ENCODE results near the gene MIB2. TPM values are rescaled to one million over a fixed set of nuclear protein-coding genes. Genes with fewer than 3 reads are reported as not detected.

Gene MIB2
- total and polyA plus RNA-seq, 2 of the 4 experiments (the other 2 are of a cell fraction), result 17.2 to 47.8 TPM

DNA sequence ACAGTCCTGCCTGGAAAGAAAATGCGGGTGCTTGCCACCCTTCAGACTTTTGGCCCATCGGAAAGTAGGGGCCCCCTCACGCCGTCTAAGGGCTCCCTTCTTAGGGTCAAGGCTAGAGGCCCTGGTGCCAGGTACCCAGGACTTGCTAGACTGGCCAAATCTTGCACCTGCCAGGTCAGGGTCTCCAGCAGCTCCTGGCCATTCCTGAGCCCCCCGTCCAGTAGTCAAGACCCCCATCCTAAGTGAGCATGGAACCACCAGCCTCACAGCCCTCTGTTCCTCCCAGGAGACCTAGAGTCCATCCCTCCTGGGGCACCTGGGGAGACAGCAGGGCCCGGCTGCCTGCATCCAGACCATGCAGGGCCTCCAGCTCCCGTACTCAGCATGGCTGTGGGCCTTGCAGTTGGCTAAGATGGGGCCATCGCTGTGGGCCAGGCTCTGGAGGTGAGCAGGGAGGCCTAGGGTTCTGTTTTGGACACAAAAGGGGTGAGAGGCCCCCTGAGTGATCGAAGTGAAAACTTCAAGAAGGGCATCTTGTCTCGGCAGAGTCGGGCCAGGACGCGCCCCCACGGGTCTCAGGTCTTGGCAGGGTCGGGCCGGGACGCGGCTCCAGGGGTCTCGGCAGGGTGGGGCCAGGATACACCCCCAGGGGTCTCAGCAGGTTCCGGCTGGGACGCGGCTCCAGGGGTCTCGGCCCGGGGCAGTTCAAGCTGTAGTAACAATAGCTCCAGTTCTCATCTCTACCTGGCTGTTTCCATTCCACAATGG is 21.3 kb upstream of the MIB2 start:
- H3K18ac ChIP-seq (ENCODE audit: low read depth, low read length), result no peak overlapping the region
- H2AK9ac ChIP-seq (replicated peaks; ENCODE audit: low read depth, low read length, poor library complexity), result no peak overlapping the region
- H3K4me1 ChIP-seq (ENCODE audit: control insufficient read depth, insufficient read depth, low read length), result peaks cover 4% of the 10 kb centered on the region; the same call in 1 of the 2 replicates
- no peaks in the 10 kb centered on the region for H3K79me1 ChIP-seq (ENCODE audit: low read depth in 1 of 2, low read length in 2 of 2)
- DNase-seq, result no peak
- 75% methylated on average over 3 of the region's 24 CpGs; no CpG with 5 or more reads in 1 of the 2 experiments for WGBS, 2 experiments (ENCODE audit: extremely low coverage in 2 of 2, insufficient read length in 1 of 2)
- H3K9me3 ChIP-seq (ENCODE audit: control insufficient read depth, insufficient read depth, low read length), result no peaks in the 10 kb centered on the region
- H3K14ac ChIP-seq (replicated peaks; ENCODE audit: low read depth, low read length), result no peak overlapping the region
- in situ Hi-C loops (cut with MboI; ENCODE audit: low sequenced_read_pairs) (no loop called here), dilution Hi-C loops (cut with HindIII; ENCODE audit: low sequenced_read_pairs, unreplicated experiment) (no loop called here), intact Hi-C loops (cut with micrococcal nuclease) (no loop called here)
- no peak for ATAC-seq (ENCODE audit: low read depth)
- ChIA-PET POLR2A (ENCODE audit: unreplicated experiment) (no interaction called here), CTCF (no interaction called here)
- H3K9me1 ChIP-seq (ENCODE audit: insufficient read depth, low read length), result no peaks in the 10 kb centered on the region
- no peak overlapping the region for H4K8ac ChIP-seq (ENCODE audit: low read depth in 2 of 2, low read length in 2 of 2)
- no peak overlapping the region for H2BK5ac ChIP-seq (ENCODE audit: low read depth, low read length, poor library complexity, severe bottlenecking)
- no peak overlapping the region for H2BK120ac ChIP-seq (ENCODE audit: low read depth, low read length)
- no peak overlapping the region for H2BK15ac ChIP-seq (ENCODE audit: low read depth, low read length)
- no peak overlapping the region for H3K4ac ChIP-seq (ENCODE audit: low read depth, low read length)
- no peak overlapping the region for H4K5ac ChIP-seq (ENCODE audit: low read depth, low read length)
- H3K27me3 ChIP-seq (ENCODE audit: control insufficient read depth, insufficient read depth, low read length), result peaks cover 21% of the 10 kb centered on the region
- H3K23ac ChIP-seq (ENCODE audit: low read depth, low read length), result no peak overlapping the region
- H3K9ac ChIP-seq (ENCODE audit: low read depth, low read length), result no peak overlapping the region
- H3K36me3 ChIP-seq (ENCODE audit: control insufficient read depth, insufficient read depth, low read length), result no peaks in the 10 kb centered on the region
- no peak overlapping the region for H2AK5ac ChIP-seq (ENCODE audit: low read depth, low read length)
- H4K20me1 ChIP-seq (ENCODE audit: insufficient read depth, low read length), result no peaks in the 10 kb centered on the region
- no peak for TF ChIP-seq NFE2L2 (IDR thresholded peaks at IDR 0.05; ENCODE audit: low read depth, low read length)
- no peak for TF ChIP-seq RCOR1 (IDR thresholded peaks at IDR 0.05; ENCODE audit: insufficient replicate concordance, low read length)
- TF ChIP-seq RFX5 (IDR thresholded peaks at IDR 0.05; ENCODE audit: low read depth, low read length), result no peak
- TF ChIP-seq SMC3 (IDR thresholded peaks at IDR 0.05; ENCODE audit: low read depth, low read length), result no peak
- TF ChIP-seq RAD21 (IDR thresholded peaks at IDR 0.05; ENCODE audit: low read length), result no peak
- no peak for TF ChIP-seq CHD1 (IDR thresholded peaks at IDR 0.05; ENCODE audit: low read depth, low read length)
- TF ChIP-seq FOS (IDR thresholded peaks at IDR 0.05; ENCODE audit: low read depth, low read length), result no peak
- TF ChIP-seq MAFK (IDR thresholded peaks at IDR 0.05; ENCODE audit: low read depth, low read length), result no peak
- no peak for TF ChIP-seq CTCF (conservative IDR thresholded peaks at IDR 0.05; ENCODE audit: low read depth, low read length)
- no peak for TF ChIP-seq POLR2A (IDR thresholded peaks at IDR 0.05; ENCODE audit: low read depth, low read length)
- TF ChIP-seq, protein P1, sequence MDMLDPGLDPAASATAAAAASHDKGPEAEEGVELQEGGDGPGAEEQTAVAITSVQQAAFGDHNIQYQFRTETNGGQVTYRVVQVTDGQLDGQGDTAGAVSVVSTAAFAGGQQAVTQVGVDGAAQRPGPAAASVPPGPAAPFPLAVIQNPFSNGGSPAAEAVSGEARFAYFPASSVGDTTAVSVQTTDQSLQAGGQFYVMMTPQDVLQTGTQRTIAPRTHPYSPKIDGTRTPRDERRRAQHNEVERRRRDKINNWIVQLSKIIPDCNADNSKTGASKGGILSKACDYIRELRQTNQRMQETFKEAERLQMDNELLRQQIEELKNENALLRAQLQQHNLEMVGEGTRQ (IDR thresholded peaks at IDR 0.05; ENCODE audit: low read depth, low read length), result no peak
- TF ChIP-seq MXI1 (IDR thresholded peaks at IDR 0.05; ENCODE audit: borderline replicate concordance, low read depth, low read length), result no peak
- BruUV-seq (replicated peaks), result no TSS peak
- H2BK20ac ChIP-seq (ENCODE audit: low read depth, low read length), result no peak overlapping the region
- no peak overlapping the region for H3K27ac ChIP-seq (ENCODE audit: insufficient read depth, low read length)
- H4K91ac ChIP-seq (ENCODE audit: insufficient read depth, low read depth, low read length), result no peak overlapping the region
- no peak overlapping the region for H3K4me3 ChIP-seq (ENCODE audit: insufficient read depth, low read depth, low read length)
- no peak overlapping the region for H2AFZ ChIP-seq (replicated peaks; ENCODE audit: low read length, poor library complexity)
- no peak overlapping the region for H3K4me2 ChIP-seq (ENCODE audit: low read depth, low read length)
- H3K56ac ChIP-seq (ENCODE audit: extremely low read depth, insufficient read depth, low read length), result no peak overlapping the region
